A549 (cell line): ENCODE measurements around the gene PRSS56. TPM values are rescaled to one million over a fixed set of nuclear protein-coding genes. Genes with fewer than 3 reads are reported as not detected.

ENCODE experiments used
- ATAC-seq, 2 experiments: fragments of 200-7000 bp in 1 of 2; fragments of >200 bp in 1 of 2; cut with Nextera tagmentation in 1 of 2; cut with Tn5 transposase in 1 of 2; 3 replicates each; pipeline versions ENCODE4 v1.8.0 to v1.9.1; 2018 to 2020; ENCODE audit warnings: mild to moderate bottlenecking in 1 of 2, moderate library complexity in 1 of 2
- CTCF ChIA-PET: fragments of 300-600 bp; sonication (Branson Sonifier 250); formaldehyde crosslinking; extraction: SDS; loops from one replicate; lab custom pipeline; 2021; ENCODE audit warnings: antibody characterized with exemption, inconsistent platforms; lab: Yijun Ruan, JAX
- POLR2A ChIA-PET: fragments of 350-600 bp; formaldehyde crosslinking; extraction: SDS; loops from one replicate; lab custom pipeline; 2021; ENCODE audit warnings: antibody characterized with exemption, inconsistent platforms; lab: Yijun Ruan, JAX
- DNase-seq, 2 experiments: peaks; one replicate each; pipeline versions ENCODE4 v3.0.0 to v3.0.0-alpha.2; 2011 to 2016; ENCODE audit warnings: low read depth in 1 of 2, low spot score in 1 of 2
- FAIRE-seq: peaks from 2 replicates; lab custom pipeline; 2011; peaks lifted over from hg19 to GRCh38; lab: Jason Lieb, UNC
- H3K27ac ChIP-seq, 2 experiments: fragments of >200 bp; sonication (Bioruptor Twin); formaldehyde crosslinking; 3 replicates each; pipeline ENCODE4 v1.5.1; 2016 to 2017
- H3K4me1 ChIP-seq: fragments of >200 bp; sonication (Bioruptor Twin); formaldehyde crosslinking; 3 replicates; pipeline ENCODE4 v1.6.1; 2016
- H3K4me2 ChIP-seq: fragments of >200 bp; sonication (Bioruptor Twin); formaldehyde crosslinking; 3 replicates; pipeline ENCODE4 v1.6.1; 2016
- H3K4me3 ChIP-seq: fragments of >200 bp; sonication (Bioruptor Twin); formaldehyde crosslinking; 3 replicates; pipeline ENCODE4 v1.5.1; 2016
- H3K9me3 ChIP-seq: fragments of >200 bp; sonication (Bioruptor Twin); formaldehyde crosslinking; 3 replicates; pipeline ENCODE4 v1.6.1; 2016
- E2F6 ChIP-seq: IDR thresholded peaks from 2 replicates; pipeline ENCODE4 v1.6.1; 2012; ENCODE audit warnings: low read depth, borderline replicate concordance
- EHMT2 ChIP-seq: fragments of 200-600 bp; sonication (generic); IDR thresholded peaks from 2 replicates; pipeline ENCODE4 v1.6.1; 2016; ENCODE audit warnings: antibody characterized with exemption, low read depth, mild to moderate bottlenecking, moderate library complexity
- ELK1 ChIP-seq: fragments of 150-350 bp; IDR thresholded peaks from 2 replicates; pipeline ENCODE4 v1.6.1; 2014; ENCODE audit warnings: low read depth, mild to moderate bottlenecking, low read length
- ESRRA ChIP-seq: fragments of 150-350 bp; IDR thresholded peaks from 2 replicates; pipeline ENCODE4 v1.6.1; 2014; ENCODE audit warnings: mild to moderate bottlenecking, low read length, borderline replicate concordance
- MAFK ChIP-seq: fragments of 450-650 bp; IDR thresholded peaks from 2 replicates; pipeline ENCODE4 v1.6.1; 2014; ENCODE audit not compliant: partially characterized antibody
- NPAS2 ChIP-seq: fragments of 250-450 bp; sonication (Bioruptor Pico); IDR thresholded peaks from 2 replicates; pipeline ENCODE4 v1.8.0; 2022; ENCODE audit warnings: mild to moderate bottlenecking, moderate library complexity, borderline replicate concordance
- SMC3 ChIP-seq: fragments of >200 bp; sonication (Bioruptor Twin); formaldehyde crosslinking; IDR thresholded peaks from 3 replicates; pipeline ENCODE4 v1.6.1; 2018; ENCODE audit warnings: inconsistent platforms
- USF2 ChIP-seq: fragments of 450-650 bp; IDR thresholded peaks from 2 replicates; pipeline ENCODE4 v1.6.1; 2014; ENCODE audit warnings: antibody characterized with exemption
- ZFP36 ChIP-seq: fragments of 450-650 bp; IDR thresholded peaks from 2 replicates; pipeline ENCODE4 v1.6.1; 2014; ENCODE audit warnings: borderline replicate concordance; ENCODE audit not compliant: partially characterized antibody
- ZNF302 ChIP-seq: fragments of 250-450 bp; sonication (Bioruptor Pico); IDR thresholded peaks from 2 replicates; pipeline ENCODE4 v1.9.0; 2021; ENCODE audit warnings: inconsistent platforms, mild to moderate bottlenecking, moderate library complexity
- WGBS: methylation state at CpG from one replicate; pipeline ENCODE4 v1.1.6; 2017; ENCODE audit errors: missing lambda C conversion rate; 5-methylcytosine and 5-hydroxymethylcytosine counted together
- polyA plus RNA-seq, 4 experiments: library from polyadenylated mRNA; depleted of rRNA in 3 of 4; stranded (reverse); fragments of >200 nt; fragmentation: RNase III in 1 of 4; extraction: RNeasy Plus Mini Kit Qiagen cat#74134 plus additional on column Dnase treatment in 1 of 4; gene quantifications; 2 replicates in 3 of 4; 3 replicates in 1 of 4; pipeline ENCODE4 v1.2.3, GENCODE V29; 2011 to 2017

Gene PRSS56
- polyA plus RNA-seq, 2 of the 4 experiments (the other 2 are of a cell fraction) = not detected

GRCh38 chr2:232573771-232574435 is 53.7 kb downstream of the PRSS56 start:
- 94% methylated on average over 8 of the region's 8 CpGs for WGBS
- no peak for DNase-seq
- H3K4me1 ChIP-seq = no peaks in the 10 kb centered on the region
- ATAC-seq = no peak
- no peak for FAIRE-seq
- no peak overlapping the region for H3K27ac ChIP-seq
- H3K4me3 ChIP-seq = no peak overlapping the region
- ChIA-PET POLR2A (no interaction called here), CTCF (interaction anchor here (1.0 to 1.7 kb wide), 4 partner anchors 10 to 22 kb away, joined by 3 read pairs; no protein-coding TSS in a partner anchor)
- no peaks in the 10 kb centered on the region for H3K9me3 ChIP-seq
- no peak overlapping the region for H3K4me2 ChIP-seq
- TF ChIP-seq ZNF302 (CRISPR knock-in tag) = no peak
- TF ChIP-seq MAFK = no peak
- no peak for TF ChIP-seq EHMT2

GRCh38 chr2:232574674-232575403 is 54.7 kb downstream of the PRSS56 start:
- CTCF ChIA-PET = interaction anchor here (1.6 kb wide), 1 partner anchor 30 kb away, joined by 6 read pairs; no protein-coding TSS in a partner anchor
- Histone ChIP-seq H3K27ac (no peak overlapping the region), H3K4me3 (no peak overlapping the region), H3K9me3 (no peaks in the 10 kb centered on the region), H3K4me1 (no peaks in the 10 kb centered on the region), H3K4me2 (no peak overlapping the region)
- POLR2A ChIA-PET = no interaction called here
- ATAC-seq (no peak), FAIRE-seq (no peak)
- WGBS = 92% methylated on average over 5 of the region's 5 CpGs
- TF ChIP-seq ELK1 (no peak), ESRRA (no peak), NPAS2 (CRISPR knock-in tag) (no peak), USF2 (no peak), ZFP36 (no peak), SMC3 (no peak), E2F6 (no peak)
- TF ChIP-seq, all 56 proteins: peak for 0
- DNase-seq = no peak

Other genes with a start within 250 kb of the PRSS56 start
- gene ALPP, start 141.6 kb upstream of the PRSS56 start, polyA plus RNA-seq (2011; rRNA removed) = 0.05 and 0.10 TPM in 2 replicates
- 0.18 to 0.31 TPM (median 0.18 TPM) in 3 replicates for gene ALPP, start 141.6 kb upstream of the PRSS56 start, polyA plus RNA-seq (2017; fragmentation: RNase III; extraction: RNeasy Plus Mini Kit Qiagen cat#74134 plus additional on column Dnase treatment)
- gene ALPG, start 113.5 kb upstream of the PRSS56 start, polyA plus RNA-seq (2011; rRNA removed) = 0.17 and 0.18 TPM in 2 replicates
- 0.04 to 0.07 TPM in 2 of 3 replicates, not detected in the other for gene ALPG, start 113.5 kb upstream of the PRSS56 start, polyA plus RNA-seq (2017; fragmentation: RNase III; extraction: RNeasy Plus Mini Kit Qiagen cat#74134 plus additional on column Dnase treatment)
- gene ALPI, start 64.2 kb upstream of the PRSS56 start, polyA plus RNA-seq (2011; rRNA removed) = 0.05 and 0.11 TPM in 2 replicates
- not detected in 3 replicates for gene ALPI, start 64.2 kb upstream of the PRSS56 start, polyA plus RNA-seq (2017; fragmentation: RNase III; extraction: RNeasy Plus Mini Kit Qiagen cat#74134 plus additional on column Dnase treatment)
- gene ECEL1, start 32.6 kb upstream of the PRSS56 start, polyA plus RNA-seq (2011; rRNA removed) = 0.18 and 0.29 TPM in 2 replicates
- gene ECEL1, start 32.6 kb upstream of the PRSS56 start, polyA plus RNA-seq (2017; fragmentation: RNase III; extraction: RNeasy Plus Mini Kit Qiagen cat#74134 plus additional on column Dnase treatment) = 0.10 to 0.13 TPM (median 0.12 TPM) in 3 replicates
- gene CHRND, start 5.8 kb downstream of the PRSS56 start, polyA plus RNA-seq (2011; rRNA removed) = not detected in 2 replicates
- gene CHRND, start 5.8 kb downstream of the PRSS56 start, polyA plus RNA-seq (2017; fragmentation: RNase III; extraction: RNeasy Plus Mini Kit Qiagen cat#74134 plus additional on column Dnase treatment) = not detected in 3 replicates
- gene CHRNG, start 19.3 kb downstream of the PRSS56 start, polyA plus RNA-seq (2011; rRNA removed) = not detected in 2 replicates
- not detected in 3 replicates for gene CHRNG, start 19.3 kb downstream of the PRSS56 start, polyA plus RNA-seq (2017; fragmentation: RNase III; extraction: RNeasy Plus Mini Kit Qiagen cat#74134 plus additional on column Dnase treatment)
- gene TIGD1, start 30.2 kb downstream of the PRSS56 start, polyA plus RNA-seq (2011; rRNA removed) = 7.4 and 10.5 TPM in 2 replicates
- gene TIGD1, start 30.2 kb downstream of the PRSS56 start, polyA plus RNA-seq (2017; fragmentation: RNase III; extraction: RNeasy Plus Mini Kit Qiagen cat#74134 plus additional on column Dnase treatment) = 5.7 to 5.9 TPM (median 5.7 TPM) in 3 replicates
- 49.1 and 51.4 TPM in 2 replicates for gene EIF4E2, start 30.3 kb downstream of the PRSS56 start, polyA plus RNA-seq (2011; rRNA removed)
- 177 to 234 TPM (median 197 TPM) in 3 replicates for gene EIF4E2, start 30.3 kb downstream of the PRSS56 start, polyA plus RNA-seq (2017; fragmentation: RNase III; extraction: RNeasy Plus Mini Kit Qiagen cat#74134 plus additional on column Dnase treatment)
- gene EFHD1, start 113.2 kb downstream of the PRSS56 start, polyA plus RNA-seq (2011; rRNA removed) = 2.3 and 2.6 TPM in 2 replicates
- 1.3 to 1.5 TPM (median 1.4 TPM) in 3 replicates for gene EFHD1, start 113.2 kb downstream of the PRSS56 start, polyA plus RNA-seq (2017; fragmentation: RNase III; extraction: RNeasy Plus Mini Kit Qiagen cat#74134 plus additional on column Dnase treatment)
- 46.3 and 46.9 TPM in 2 replicates for gene GIGYF2, start 176.9 kb downstream of the PRSS56 start, polyA plus RNA-seq (2011; rRNA removed)
- 28.8 to 31.9 TPM (median 31.2 TPM) in 3 replicates for gene GIGYF2, start 176.9 kb downstream of the PRSS56 start, polyA plus RNA-seq (2017; fragmentation: RNase III; extraction: RNeasy Plus Mini Kit Qiagen cat#74134 plus additional on column Dnase treatment)